ENCODE results near the gene CCDC159.

GRCh38 chr19:11325544-11325943 lies 20.8 kb upstream of the CCDC159 start:
- TF ChIP-seq CTCF (conservative IDR thresholded peaks at IDR 0.05 in 1 of 2, IDR thresholded peaks at IDR 0.05 in 1 of 2; ENCODE audit: low read depth in 1 of 2, low read length in 2 of 2) (no peak), EZH2 (IDR thresholded peaks at IDR 0.05; ENCODE audit: low read length, missing control alignments) (no peak)

Measured in fibroblast of lung (primary cell).